Measurements from ENCODE around the gene PTHLH.

Gene PTHLH

GRCh38 chr12:27972721-27973120 is at the start of gene PTHLH:
Gene PTHLH (minus strand): TSS chr12:27972733. CDS start chr12:27969494, 3,239 bp downstream.
- DNase-seq: no peak

GRCh38 chr12:28021704-28022103 is 49.2 kb upstream of the PTHLH start:
- no peak for DNase-seq

- no peak for DNase-seq
These were observed 45.3 kb upstream of the PTHLH start for GRCh38 chr12:28017873-28018255.

GRCh38 chr12:28017126-28017872 is 44.8 kb upstream of the PTHLH start:
- no peak for DNase-seq

- no peak for DNase-seq
These were observed 42.6 kb upstream of the PTHLH start for GRCh38 chr12:28015165-28015564.

- no peak for DNase-seq
These were observed 41.7 kb upstream of the PTHLH start for GRCh38 chr12:28014196-28014595.

- no peak for DNase-seq
These were observed 39.9 kb upstream of the PTHLH start for GRCh38 chr12:28012333-28012918.

GRCh38 chr12:28010036-28010435 is 37.5 kb upstream of the PTHLH start:
- DNase-seq: no peak

GRCh38 chr12:27999970-28000369 is 27.4 kb upstream of the PTHLH start:
- DNase-seq: no peak

- no peak for DNase-seq
These were observed 27.0 kb upstream of the PTHLH start for GRCh38 chr12:27999521-27999920.

- DNase-seq: peak; percentile 50
These were observed 26.1 kb upstream of the PTHLH start for GRCh38 chr12:27998658-27999057.

- DNase-seq: no peak
These were observed 25.6 kb upstream of the PTHLH start for GRCh38 chr12:27998170-27998569.

GRCh38 chr12:27996761-27997160 is 24.2 kb upstream of the PTHLH start:
- DNase-seq: no peak

- DNase-seq: no peak
These were observed 22.9 kb upstream of the PTHLH start for GRCh38 chr12:27995406-27995805.

- no peak for DNase-seq
These were observed 16.2 kb upstream of the PTHLH start for GRCh38 chr12:27988594-27989233.

- no peak for DNase-seq
These were observed 14.8 kb upstream of the PTHLH start for GRCh38 chr12:27987331-27987730.

GRCh38 chr12:27984275-27984674 is 11.7 kb upstream of the PTHLH start:
- DNase-seq: no peak

- DNase-seq: no peak
These were observed 10.4 kb upstream of the PTHLH start for GRCh38 chr12:27982951-27983350.

- no peak for DNase-seq
These were observed 9.9 kb upstream of the PTHLH start for GRCh38 chr12:27982385-27982784.

- no peak for DNase-seq
These were observed 9.3 kb upstream of the PTHLH start for GRCh38 chr12:27981874-27982273.

GRCh38 chr12:27979145-27979544 is 6.6 kb upstream of the PTHLH start:
- no peak for DNase-seq

GRCh38 chr12:27975222-27976136 is 2.9 kb upstream of the PTHLH start:
- no peak for DNase-seq

GRCh38 chr12:27974735-27975221 is 2.2 kb upstream of the PTHLH start:
- no peak for DNase-seq
